GM23338 (cell line): Measurements from ENCODE around the gene GCDH. TPM values are rescaled to one million over a fixed set of nuclear protein-coding genes. Genes with fewer than 3 reads are reported as not detected.

Source experiments
- microRNA-seq: library from miRNA; unstranded; fragments of <30 nt; microRNA quantifications from one replicate; pipeline ENCODE4, GENCODE V29; 2017
- polyA plus RNA-seq: library from polyadenylated mRNA; unstranded; fragments of >200 nt; fragmentation: Nextera tagmentation; extraction: Ambion mirVana; gene quantifications from 2 replicates; pipeline ENCODE4 v1.2.1, GENCODE V29; 2016
- small RNA-seq: library from RNA; depleted of rRNA; stranded (forward); fragments of <200 nt; gene quantifications from one replicate; pipeline ENCODE3, GENCODE V24; 2014; ENCODE audit warnings: low replicate concordance
- total RNA-seq: library from RNA; depleted of rRNA; stranded (reverse); fragments of >200 nt; shearing (Covaris generic); gene quantifications from 2 replicates; pipeline ENCODE4 v1.2.3, GENCODE V29; 2014; rRNA removed

The GCDH gene
- total and polyA plus RNA-seq, 2 experiments from 2014 or later: 54.1 to 99.8 TPM

Small RNA genes within 50 kb of the gene (microRNA-seq; reads per million reads assigned to microRNA genes)
- gene MIR5695 (not detected), gene MIR6515 (not detected), gene MIR6794 (not detected)

Small RNA genes within 50 kb of the gene (small RNA-seq; reads per million reads assigned to genes)
- gene MIR5695: not detected
- 0.32 reads per million, percentile 16 among the genes with 10 or more reads in this experiment for gene MIR6515
- not detected for gene MIR6794

Other genes starting within 250 kb of the GCDH start
- 60.8 and 73.8 TPM in 2 replicates for gene MAN2B1, start 224.4 kb upstream of the GCDH start, total RNA-seq
- 33.2 and 39.2 TPM in 2 replicates for gene MAN2B1, start 224.4 kb upstream of the GCDH start, polyA plus RNA-seq
- gene WDR83, start 224.4 kb upstream of the GCDH start, total RNA-seq: 12.5 and 31.6 TPM in 2 replicates
- 18.5 and 18.6 TPM in 2 replicates for gene WDR83, start 224.4 kb upstream of the GCDH start, polyA plus RNA-seq
- 126 and 141 TPM in 2 replicates for gene DHPS, start 209.3 kb upstream of the GCDH start, total RNA-seq
- 85.4 and 107 TPM in 2 replicates for gene DHPS, start 209.3 kb upstream of the GCDH start, polyA plus RNA-seq
- not detected in 2 replicates for gene GNG14, start 203.2 kb upstream of the GCDH start, total RNA-seq
- gene GNG14, start 203.2 kb upstream of the GCDH start, polyA plus RNA-seq: not detected in 2 replicates
- gene FBXW9, start 194.5 kb upstream of the GCDH start, total RNA-seq: 12.3 and 19.4 TPM in 2 replicates
- 6.6 and 8.2 TPM in 2 replicates for gene FBXW9, start 194.5 kb upstream of the GCDH start, polyA plus RNA-seq
- gene TNPO2, start 167.2 kb upstream of the GCDH start, total RNA-seq: 83.0 and 85.9 TPM in 2 replicates
- gene TNPO2, start 167.2 kb upstream of the GCDH start, polyA plus RNA-seq: 35.8 and 37.1 TPM in 2 replicates
- 170 and 171 TPM in 2 replicates for gene TRIR, start 156.5 kb upstream of the GCDH start, total RNA-seq
- gene TRIR, start 156.5 kb upstream of the GCDH start, polyA plus RNA-seq: 254 and 257 TPM in 2 replicates
- 75.3 and 109 TPM in 2 replicates for gene GET3, start 153.7 kb upstream of the GCDH start, total RNA-seq
- 89.5 and 90.4 TPM in 2 replicates for gene GET3, start 153.7 kb upstream of the GCDH start, polyA plus RNA-seq
- 7.5 and 10.4 TPM in 2 replicates for gene BEST2, start 139.4 kb upstream of the GCDH start, total RNA-seq
- gene BEST2, start 139.4 kb upstream of the GCDH start, polyA plus RNA-seq: 1.2 and 1.3 TPM in 2 replicates
- 85.3 and 86.4 TPM in 2 replicates for gene HOOK2, start 115.6 kb upstream of the GCDH start, total RNA-seq
- gene HOOK2, start 115.6 kb upstream of the GCDH start, polyA plus RNA-seq: 46.9 and 56.9 TPM in 2 replicates
- 16.0 and 20.2 TPM in 2 replicates for gene JUNB, start 99.7 kb upstream of the GCDH start, total RNA-seq
- 7.7 and 7.8 TPM in 2 replicates for gene JUNB, start 99.7 kb upstream of the GCDH start, polyA plus RNA-seq
- gene PRDX2, start 89.4 kb upstream of the GCDH start, total RNA-seq: 465 and 486 TPM in 2 replicates
- gene PRDX2, start 89.4 kb upstream of the GCDH start, polyA plus RNA-seq: 314 and 346 TPM in 2 replicates
- 0.38 TPM in 1 of 2 replicates, not detected in the other for gene THSD8, start 89.1 kb upstream of the GCDH start, total RNA-seq
- 38.5 and 42.2 TPM in 2 replicates for gene THSD8, start 89.1 kb upstream of the GCDH start, polyA plus RNA-seq
- 62.6 and 68.2 TPM in 2 replicates for gene RNASEH2A, start 84.6 kb upstream of the GCDH start, total RNA-seq
- 39.4 and 40.5 TPM in 2 replicates for gene RNASEH2A, start 84.6 kb upstream of the GCDH start, polyA plus RNA-seq
- gene RTBDN, start 56.6 kb upstream of the GCDH start, total RNA-seq: 3.3 and 4.1 TPM in 2 replicates
- gene RTBDN, start 56.6 kb upstream of the GCDH start, polyA plus RNA-seq: 4.4 and 4.6 TPM in 2 replicates
- 13.4 and 19.9 TPM in 2 replicates for gene MAST1, start 52.6 kb upstream of the GCDH start, total RNA-seq
- 8.9 and 13.9 TPM in 2 replicates for gene MAST1, start 52.6 kb upstream of the GCDH start, polyA plus RNA-seq
- 27.3 and 35.0 TPM in 2 replicates for gene DNASE2, start 9.7 kb upstream of the GCDH start, total RNA-seq
- 15.9 and 17.4 TPM in 2 replicates for gene DNASE2, start 9.7 kb upstream of the GCDH start, polyA plus RNA-seq
- 1.1 and 1.4 TPM in 2 replicates for gene KLF1, start 4.0 kb upstream of the GCDH start, total RNA-seq
- gene KLF1, start 4.0 kb upstream of the GCDH start, polyA plus RNA-seq: 0.74 and 0.80 TPM in 2 replicates
- gene SYCE2, start 28.1 kb downstream of the GCDH start, total RNA-seq: 0.62 and 0.63 TPM in 2 replicates
- 1.9 and 2.9 TPM in 2 replicates for gene SYCE2, start 28.1 kb downstream of the GCDH start, polyA plus RNA-seq
- gene FARSA, start 42.6 kb downstream of the GCDH start, total RNA-seq: 74.7 and 83.5 TPM in 2 replicates
- 86.4 and 86.5 TPM in 2 replicates for gene FARSA, start 42.6 kb downstream of the GCDH start, polyA plus RNA-seq
- gene CALR, start 47.4 kb downstream of the GCDH start, total RNA-seq: 724 and 760 TPM in 2 replicates
- 1,131 and 1,182 TPM in 2 replicates for gene CALR, start 47.4 kb downstream of the GCDH start, polyA plus RNA-seq
- 67.0 and 69.7 TPM in 2 replicates for gene RAD23A, start 54.7 kb downstream of the GCDH start, total RNA-seq
- gene RAD23A, start 54.7 kb downstream of the GCDH start, polyA plus RNA-seq: 121 and 127 TPM in 2 replicates
- 46.5 and 63.9 TPM in 2 replicates for gene GADD45GIP1, start 66.1 kb downstream of the GCDH start, total RNA-seq
- 255 and 290 TPM in 2 replicates for gene GADD45GIP1, start 66.1 kb downstream of the GCDH start, polyA plus RNA-seq
- 0.28 TPM in 1 of 2 replicates, not detected in the other for gene DAND5, start 78.4 kb downstream of the GCDH start, total RNA-seq
- 0.10 and 0.18 TPM in 2 replicates for gene DAND5, start 78.4 kb downstream of the GCDH start, polyA plus RNA-seq
- gene NFIX, start 104.3 kb downstream of the GCDH start, total RNA-seq: 0.14 and 1.2 TPM in 2 replicates
- 0.06 and 0.31 TPM in 2 replicates for gene NFIX, start 104.3 kb downstream of the GCDH start, polyA plus RNA-seq
- gene LYL1, start 211.7 kb downstream of the GCDH start, total RNA-seq: 0.47 and 2.2 TPM in 2 replicates
- 0.77 and 1.2 TPM in 2 replicates for gene LYL1, start 211.7 kb downstream of the GCDH start, polyA plus RNA-seq
- gene TRMT1, start 225.6 kb downstream of the GCDH start, total RNA-seq: 76.4 and 88.6 TPM in 2 replicates
- gene TRMT1, start 225.6 kb downstream of the GCDH start, polyA plus RNA-seq: 90.1 and 92.6 TPM in 2 replicates
- gene NACC1, start 227.1 kb downstream of the GCDH start, total RNA-seq: 203 and 260 TPM in 2 replicates
- 12.4 and 16.1 TPM in 2 replicates for gene NACC1, start 227.1 kb downstream of the GCDH start, polyA plus RNA-seq